SU-DHL-6 (cell line): ENCODE results near the gene HMGB4.

Experiments
- H2AFZ ChIP-seq: fragments of 200-600 bp; sonication (generic); 2 replicates; pipeline ENCODE4 v1.6.1; 2014; ENCODE audit warnings: low read depth, mild to moderate bottlenecking, moderate library complexity, mixed read lengths, antibody characterized with exemption, low read length; ENCODE audit not compliant: severe bottlenecking
- H3F3A ChIP-seq: fragments of 200-600 bp; shearing (Covaris generic); 2 replicates; pipeline ENCODE4 v1.6.0; 2016; ENCODE audit warnings: antibody characterized with exemption, mild to moderate bottlenecking; ENCODE audit not compliant: insufficient read depth
- H3K27ac ChIP-seq: fragments of 200-600 bp; sonication (generic); 2 replicates; pipeline ENCODE4 v1.5.1; 2016; ENCODE audit warnings: low read depth, mild to moderate bottlenecking, low read length, moderate library complexity, mixed read lengths
- H3K27me3 ChIP-seq: fragments of 200-600 bp; sonication (generic), shearing (Covaris generic); 2 replicates; pipeline ENCODE4 v1.6.0; 2014; ENCODE audit warnings: mild to moderate bottlenecking, low read length
- H3K36me3 ChIP-seq: fragments of 200-600 bp; sonication (generic); 2 replicates; pipeline ENCODE4 v1.6.1; 2014; ENCODE audit warnings: mild to moderate bottlenecking, low read length, mixed read lengths
- H3K4me2 ChIP-seq: fragments of 300-600, 200-600 bp; shearing (Covaris generic), sonication (generic); 2 replicates; pipeline ENCODE4 v1.6.0; 2014; ENCODE audit warnings: low read length, low read depth, mild to moderate bottlenecking; ENCODE audit not compliant: poor library complexity, severe bottlenecking
- H3K4me3 ChIP-seq: fragments of 200-600 bp; sonication (generic); 2 replicates; pipeline ENCODE4 v1.5.1; 2014; ENCODE audit warnings: antibody characterized with exemption, low read length, mild to moderate bottlenecking, mixed read lengths; ENCODE audit not compliant: insufficient read depth, poor library complexity, severe bottlenecking
- H3K79me2 ChIP-seq: fragments of 200-600 bp; sonication (generic); 2 replicates; pipeline ENCODE4 v1.6.1; 2014; ENCODE audit warnings: mild to moderate bottlenecking, low read length, moderate library complexity; ENCODE audit not compliant: insufficient read depth
- H3K9ac ChIP-seq: fragments of 200-600 bp; sonication (generic); 2 replicates; pipeline ENCODE4 v1.7.0; 2014; ENCODE audit warnings: mild to moderate bottlenecking, low read length
- H3K9me2 ChIP-seq: fragments of 200-600 bp; sonication (generic); replicated peaks from 2 replicates; pipeline ENCODE4 v1.6.1; 2014; ENCODE audit warnings: low read length; ENCODE audit not compliant: insufficient read depth
- H3K9me3 ChIP-seq: fragments of 200-600 bp; sonication (generic); 2 replicates; pipeline ENCODE4 v1.6.1; 2014; ENCODE audit warnings: low read length, mixed read lengths; ENCODE audit not compliant: insufficient read depth
- H4K20me1 ChIP-seq: fragments of 200-600 bp; sonication (generic); 2 replicates; pipeline ENCODE4 v1.6.1; 2014; ENCODE audit warnings: low read depth, mild to moderate bottlenecking, antibody characterized with exemption, low read length, moderate library complexity, mixed read lengths
- EZH2phosphoT487 ChIP-seq: fragments of 200-600 bp; sonication (generic), shearing (Covaris generic); conservative IDR thresholded peaks from 2 replicates; pipeline ENCODE4 v1.6.1; 2018; ENCODE audit warnings: mild to moderate bottlenecking, antibody characterized with exemption, low read length, moderate library complexity, mixed read lengths
- TF ChIP-seq, protein P1 (sequence below): fragments of 200-600 bp; sonication (generic); IDR thresholded peaks from one replicate; pipeline ENCODE4 v1.5.1; 2017; ENCODE audit warnings: antibody characterized with exemption, mild to moderate bottlenecking, low read length, moderate library complexity; ENCODE audit not compliant: insufficient read depth, poor library complexity, severe bottlenecking

Gene HMGB4

DNA sequence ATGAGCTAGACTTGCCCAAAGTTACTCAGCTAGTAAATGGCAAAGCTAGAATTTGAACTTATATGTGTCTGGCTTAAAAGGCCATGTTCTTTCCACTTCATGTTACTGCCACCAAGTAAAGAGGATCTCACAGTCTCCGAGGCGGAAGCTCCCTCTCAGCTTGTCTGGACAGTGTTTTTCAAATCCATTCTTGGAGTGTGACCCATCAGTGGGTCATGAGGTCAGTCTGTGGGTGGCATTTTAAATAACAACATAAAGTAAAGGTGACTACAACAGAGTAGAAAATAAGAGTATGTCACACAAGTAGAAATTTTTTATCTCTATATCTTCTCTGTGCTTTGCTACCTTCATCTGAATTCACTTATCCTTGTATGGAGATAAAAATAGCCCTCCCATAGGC is 3.2 kb upstream of the HMGB4 start:
- H4K20me1 ChIP-seq: no peaks in the 10 kb centered on the region
- no peak overlapping the region for H3K9ac ChIP-seq
- H3K4me2 ChIP-seq: no peak overlapping the region
- H3K9me3 ChIP-seq: no peaks in the 10 kb centered on the region
- H3F3A ChIP-seq: no peaks in the 10 kb centered on the region
- no peaks in the 10 kb centered on the region for H3K9me2 ChIP-seq
- H3K4me3 ChIP-seq: no peak overlapping the region
- H3K27ac ChIP-seq: no peak overlapping the region
- no peaks in the 10 kb centered on the region for H3K27me3 ChIP-seq
- TF ChIP-seq, protein P1, sequence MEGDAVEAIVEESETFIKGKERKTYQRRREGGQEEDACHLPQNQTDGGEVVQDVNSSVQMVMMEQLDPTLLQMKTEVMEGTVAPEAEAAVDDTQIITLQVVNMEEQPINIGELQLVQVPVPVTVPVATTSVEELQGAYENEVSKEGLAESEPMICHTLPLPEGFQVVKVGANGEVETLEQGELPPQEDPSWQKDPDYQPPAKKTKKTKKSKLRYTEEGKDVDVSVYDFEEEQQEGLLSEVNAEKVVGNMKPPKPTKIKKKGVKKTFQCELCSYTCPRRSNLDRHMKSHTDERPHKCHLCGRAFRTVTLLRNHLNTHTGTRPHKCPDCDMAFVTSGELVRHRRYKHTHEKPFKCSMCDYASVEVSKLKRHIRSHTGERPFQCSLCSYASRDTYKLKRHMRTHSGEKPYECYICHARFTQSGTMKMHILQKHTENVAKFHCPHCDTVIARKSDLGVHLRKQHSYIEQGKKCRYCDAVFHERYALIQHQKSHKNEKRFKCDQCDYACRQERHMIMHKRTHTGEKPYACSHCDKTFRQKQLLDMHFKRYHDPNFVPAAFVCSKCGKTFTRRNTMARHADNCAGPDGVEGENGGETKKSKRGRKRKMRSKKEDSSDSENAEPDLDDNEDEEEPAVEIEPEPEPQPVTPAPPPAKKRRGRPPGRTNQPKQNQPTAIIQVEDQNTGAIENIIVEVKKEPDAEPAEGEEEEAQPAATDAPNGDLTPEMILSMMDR: no peak
- TF ChIP-seq EZH2phosphoT487: no peak
- H3K36me3 ChIP-seq: no peaks in the 10 kb centered on the region
- H3K79me2 ChIP-seq: no peaks in the 10 kb centered on the region
- H2AFZ ChIP-seq: no peak overlapping the region

DNA sequence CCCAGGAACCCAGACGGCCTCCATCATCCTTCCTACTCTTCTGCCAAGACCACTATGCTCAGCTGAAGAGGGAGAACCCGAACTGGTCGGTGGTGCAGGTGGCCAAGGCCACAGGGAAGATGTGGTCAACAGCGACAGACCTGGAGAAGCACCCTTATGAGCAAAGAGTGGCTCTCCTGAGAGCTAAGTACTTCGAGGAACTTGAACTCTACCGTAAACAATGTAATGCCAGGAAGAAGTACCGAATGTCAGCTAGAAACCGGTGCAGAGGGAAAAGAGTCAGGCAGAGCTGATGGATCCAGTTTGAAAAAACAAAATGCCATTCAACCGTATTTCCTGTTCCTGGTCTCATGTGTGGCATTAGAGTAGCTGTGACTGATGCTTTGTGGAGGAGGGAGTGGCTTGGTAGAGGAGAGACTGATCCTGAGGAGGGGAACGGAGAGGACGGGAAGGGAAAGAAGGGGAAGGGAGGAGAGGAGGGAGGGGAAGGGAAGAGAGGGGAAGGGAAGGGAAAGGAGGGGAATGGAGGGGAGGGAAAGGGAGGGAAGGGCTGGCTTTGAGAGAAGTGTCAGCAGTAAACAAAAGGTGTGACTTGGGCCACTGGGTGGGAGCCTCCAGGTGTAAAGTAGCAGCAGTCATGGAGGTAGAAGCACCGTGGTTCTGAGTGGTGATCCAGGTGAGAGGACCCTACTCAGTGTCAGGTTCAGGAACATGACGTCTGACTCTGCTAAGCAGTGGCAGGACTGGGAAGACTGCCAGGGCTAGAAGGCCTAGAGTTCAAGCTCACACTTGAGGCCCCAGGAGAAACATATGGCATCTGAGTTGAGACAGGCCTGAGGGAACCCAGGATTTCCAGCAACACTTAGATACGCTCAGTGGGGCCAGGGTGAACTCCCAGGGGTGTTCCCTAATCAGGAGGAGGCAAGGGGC is 846 bp downstream of the HMGB4 start:
- Histone ChIP-seq H3K36me3 (no peaks in the 10 kb centered on the region), H3K27ac (no peak overlapping the region), H3K9me2 (no peaks in the 10 kb centered on the region), H3K27me3 (no peaks in the 10 kb centered on the region), H4K20me1 (no peaks in the 10 kb centered on the region), H3K9me3 (no peaks in the 10 kb centered on the region), H3K9ac (no peak overlapping the region), H3F3A (no peaks in the 10 kb centered on the region), H3K4me3 (no peak overlapping the region), H3K4me2 (no peak overlapping the region), H3K79me2 (no peaks in the 10 kb centered on the region), H2AFZ (no peak overlapping the region)
- TF ChIP-seq, protein P1: no peak
- TF ChIP-seq EZH2phosphoT487: no peak

DNA sequence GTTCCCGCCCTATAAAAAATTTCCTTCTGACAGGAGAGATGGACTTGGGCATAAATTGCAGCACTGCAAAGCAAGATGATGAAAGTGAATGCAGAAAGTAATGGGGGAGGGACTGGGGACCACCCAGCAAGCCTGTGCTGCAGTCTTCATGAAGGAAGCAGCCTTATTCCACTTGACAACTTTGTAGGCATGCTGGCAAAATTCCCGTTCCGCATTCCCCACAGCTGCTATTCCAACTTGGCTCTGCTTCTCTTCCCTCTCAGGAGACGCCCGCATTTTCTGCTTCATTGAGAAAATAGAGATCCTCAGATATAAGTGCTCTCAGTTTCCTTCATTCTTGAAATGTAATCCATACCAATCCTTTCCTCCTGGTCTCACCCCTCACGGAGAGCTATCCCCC is 2.4 kb downstream of the HMGB4 start:
- H4K20me1 ChIP-seq: no peaks in the 10 kb centered on the region
- no peak overlapping the region for H3K27ac ChIP-seq
- H2AFZ ChIP-seq: no peak overlapping the region
- no peaks in the 10 kb centered on the region for H3K9me3 ChIP-seq
- no peaks in the 10 kb centered on the region for H3K36me3 ChIP-seq
- H3K4me2 ChIP-seq: no peak overlapping the region
- no peaks in the 10 kb centered on the region for H3F3A ChIP-seq
- H3K9ac ChIP-seq: no peak overlapping the region
- H3K9me2 ChIP-seq: no peaks in the 10 kb centered on the region
- H3K4me3 ChIP-seq: no peak overlapping the region
- H3K27me3 ChIP-seq: no peaks in the 10 kb centered on the region
- TF ChIP-seq, protein P1: no peak
- no peak for TF ChIP-seq EZH2phosphoT487
- H3K79me2 ChIP-seq: no peaks in the 10 kb centered on the region
